CD4-positive, alpha-beta T cell treated with Interleukin-17A for 4 hours (primary cell): ENCODE measurements around the gene WDR74.
"Not testable (repeated sequence)": the region's sequence is repeated elsewhere in the genome, so short reads cannot be mapped to it uniquely, and the experiment has no call there.

Experiments used
- DNase-seq: peaks from one replicate; pipeline ENCODE4 v3.0.0-alpha.2; 2020; ENCODE audit warnings: mixed read lengths

Gene WDR74

GRCh38 chr11:62840721-62841360 is 1.5 kb upstream of the WDR74 start:
- DNase-seq, result peak; percentile 66

DNA sequence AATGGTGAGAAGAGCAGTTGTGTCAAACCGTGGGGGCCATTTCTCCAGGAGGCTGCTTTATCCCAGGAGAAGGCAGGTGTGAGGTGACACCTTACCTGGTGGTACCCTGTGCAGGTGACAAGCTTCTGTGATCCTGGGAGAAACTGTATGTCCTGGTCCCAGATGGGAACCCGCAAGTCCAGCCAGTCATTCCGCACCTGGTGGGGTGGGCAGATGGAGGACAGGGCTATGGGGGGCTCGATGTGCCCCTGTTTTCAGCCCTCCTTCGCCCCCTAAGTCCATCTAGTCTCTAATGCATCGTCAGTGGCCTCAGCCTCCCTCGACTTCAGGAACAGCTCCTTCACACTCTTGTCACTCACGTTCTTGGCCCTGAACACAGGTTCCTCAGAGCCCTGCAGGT is 4.1 kb downstream of the WDR74 start:
- no peak for DNase-seq

GRCh38 chr11:62832336-62833234 is 6.8 kb downstream of the WDR74 start, which contains the start of gene TEX54:
TEX54 (minus strand) TSS chr11:62832841.
- no peak for DNase-seq

DNA sequence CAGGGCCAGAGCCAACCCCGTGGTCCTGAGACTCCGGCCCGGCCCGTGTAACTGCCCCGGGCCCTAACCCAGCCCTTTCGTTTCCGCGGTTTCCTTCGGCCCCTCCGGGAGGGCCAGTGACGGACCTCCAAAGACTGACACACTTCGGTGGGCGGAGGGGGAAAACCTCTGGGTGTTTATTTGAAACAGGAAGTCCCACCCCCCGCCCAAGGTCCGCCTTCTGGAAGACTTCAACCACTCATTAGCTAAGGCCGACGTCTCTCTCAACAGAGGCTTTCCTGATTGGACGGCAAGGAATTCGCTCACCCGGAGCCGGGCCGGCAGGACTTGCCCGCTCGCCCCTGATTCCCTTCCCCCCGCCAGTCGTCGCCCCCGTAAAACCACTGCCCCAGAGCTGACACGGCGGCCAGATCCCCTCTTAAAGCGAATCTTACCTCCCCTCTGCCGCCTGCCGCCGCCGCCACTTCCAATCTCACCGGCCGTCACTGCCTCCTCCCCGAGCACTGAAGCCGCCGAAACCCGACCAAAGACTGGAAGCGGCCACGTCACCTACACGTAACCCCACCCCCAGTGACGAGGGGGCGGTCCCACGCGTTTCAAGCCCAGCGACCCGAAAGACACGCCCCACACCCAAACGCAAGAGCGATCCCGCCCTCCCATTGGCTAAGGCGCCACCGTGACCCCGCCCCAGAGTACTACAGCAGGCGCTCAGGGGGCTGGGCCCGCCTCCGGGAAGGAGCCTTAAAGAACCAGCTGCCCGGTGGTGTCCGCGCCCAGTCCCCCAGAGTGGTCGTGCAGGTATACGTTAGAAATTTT is 7.7 kb downstream of the WDR74 start, which contains the start of gene STX5:
Gene STX5, minus strand, starts transcription at position 532 of the 816 bp plus-strand sequence. CDS start 808 bp downstream, outside the sequence.
- peak; percentile 100 for DNase-seq

GRCh38 chr11:62830904-62831519 is 8.4 kb downstream of the WDR74 start:
- DNase-seq, result no peak

- not testable (repeated sequence) for DNase-seq
Measured at GRCh38 chr11:62828130-62828529, 11.3 kb downstream of the WDR74 start.

DNA sequence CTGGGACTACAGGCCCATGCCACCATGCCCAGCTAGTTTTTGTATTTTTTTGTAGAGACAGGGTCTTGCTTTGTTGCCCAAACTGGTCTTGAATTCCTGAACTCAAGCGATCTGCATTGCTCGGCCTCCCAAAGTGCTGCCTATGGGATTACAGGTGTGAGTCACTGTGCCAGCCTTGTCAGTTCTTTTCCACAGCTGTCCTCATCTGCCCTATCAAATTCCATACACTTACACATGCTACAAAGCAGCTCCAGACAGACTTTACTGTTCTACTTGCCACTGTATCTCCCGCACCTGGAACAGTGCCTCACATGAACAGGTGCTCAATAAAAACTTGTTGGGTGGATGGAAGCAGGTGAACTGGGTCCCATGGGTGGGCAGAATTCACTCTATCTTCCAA is 15.7 kb downstream of the WDR74 start:
- DNase-seq, result no peak

- DNase-seq, result no peak
Measured at GRCh38 chr11:62817129-62817528, 22.3 kb downstream of the WDR74 start.

GRCh38 chr11:62816557-62816956 is 22.8 kb downstream of the WDR74 start:
- no peak for DNase-seq

DNA sequence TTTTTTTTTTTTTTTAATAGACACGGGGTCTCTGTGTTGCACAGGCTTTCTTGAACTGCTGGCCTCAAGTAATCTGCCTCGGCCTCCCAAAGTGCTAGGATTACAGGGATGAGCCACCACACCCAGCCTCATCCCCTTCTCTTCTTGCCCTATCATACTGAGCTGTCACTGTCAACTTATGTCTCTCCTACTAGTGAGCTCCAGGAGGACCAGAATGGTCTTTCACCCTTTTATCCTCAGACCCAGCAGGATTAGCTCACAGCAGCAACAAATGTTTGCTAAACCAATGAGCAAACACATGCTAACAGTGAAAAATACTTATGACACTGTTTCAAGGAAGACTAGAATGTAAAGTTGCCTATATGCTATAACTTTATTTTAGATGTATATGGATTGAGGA is 27.7 kb downstream of the WDR74 start:
- DNase-seq, result no peak

DNA sequence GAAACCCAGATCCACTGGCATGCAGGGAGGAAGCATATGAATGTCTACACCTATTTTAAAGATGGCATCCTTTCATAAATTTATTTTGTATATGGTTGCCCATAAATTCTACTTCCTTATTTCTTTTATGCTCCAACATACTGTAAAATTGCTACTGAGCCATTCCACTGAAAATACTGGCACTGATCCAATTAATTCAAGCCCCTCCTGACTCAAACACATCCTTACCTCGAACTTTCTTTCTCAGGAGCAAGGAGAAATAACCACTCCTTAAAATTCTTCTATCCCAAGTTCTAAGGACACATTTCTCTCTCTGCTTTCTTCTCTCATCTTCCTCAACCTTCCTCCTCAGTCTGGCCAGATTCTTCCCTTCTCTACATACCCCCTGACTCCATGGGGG is 28.6 kb downstream of the WDR74 start:
- DNase-seq, result no peak

- no peak for DNase-seq
Measured at GRCh38 chr11:62806611-62807121, 32.7 kb downstream of the WDR74 start.

DNA sequence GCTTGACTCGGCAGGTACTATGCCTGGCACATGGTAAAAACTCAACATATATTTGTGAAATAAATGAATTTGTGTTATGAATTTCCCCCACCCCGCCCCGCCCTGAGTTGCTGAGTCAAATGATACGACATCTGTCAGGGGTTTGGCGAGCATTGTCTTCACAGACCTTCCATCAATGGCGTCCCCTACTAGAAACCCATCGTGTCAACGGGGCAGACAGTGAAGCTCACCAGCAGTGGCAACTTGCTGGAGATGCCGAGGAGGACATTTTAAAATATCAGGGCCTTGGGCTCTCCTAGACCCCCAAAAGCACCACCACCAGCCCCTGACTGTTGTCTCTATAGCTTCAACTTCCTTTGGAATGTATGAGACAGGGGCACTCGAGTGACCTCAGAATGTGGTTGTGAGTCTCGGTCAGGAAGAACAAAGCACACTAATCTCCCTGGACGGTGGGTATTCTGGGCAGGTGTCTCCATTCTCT is 33.4 kb downstream of the WDR74 start:
- peak; percentile 47 for DNase-seq

DNA sequence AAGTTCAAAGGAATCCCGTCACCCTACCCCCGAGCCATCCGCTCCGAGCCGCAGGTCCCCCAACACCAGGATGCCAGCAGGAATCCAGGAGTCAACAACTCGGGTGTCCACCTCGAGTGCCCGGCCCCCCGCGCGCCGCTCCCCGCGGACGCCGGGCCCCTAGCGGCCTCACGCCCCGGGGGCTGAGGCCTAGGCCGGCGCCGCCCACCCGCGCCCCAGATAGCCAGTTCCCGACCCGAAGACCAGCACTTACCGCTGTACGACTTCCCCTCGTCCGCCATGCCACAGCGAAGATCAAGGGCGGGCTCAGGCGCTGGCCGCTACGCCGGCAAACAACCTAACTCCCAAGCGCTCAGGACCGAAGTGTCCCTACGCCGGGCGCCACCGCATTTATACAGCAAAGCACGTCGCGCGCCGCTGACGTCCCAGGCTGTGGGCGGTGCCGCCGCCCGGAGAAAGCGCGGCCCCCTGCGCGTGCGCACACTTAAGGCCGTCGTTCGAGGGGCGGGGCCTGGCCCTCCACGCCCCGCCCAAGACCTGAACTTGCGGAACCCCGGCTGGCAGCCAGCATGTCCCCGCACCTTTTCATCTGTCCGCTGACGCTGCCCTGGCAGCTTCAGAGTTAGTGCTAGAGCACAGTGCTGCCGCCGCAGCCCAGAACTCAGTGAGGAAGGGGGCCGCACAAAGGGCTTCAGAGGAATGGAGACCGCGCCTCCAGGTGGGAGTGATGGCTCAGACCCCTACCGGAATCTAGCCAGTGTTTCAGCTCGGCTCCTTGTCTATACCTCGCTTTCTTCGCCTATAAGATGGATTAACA is 34.1 kb downstream of the WDR74 start, which contains the start of gene NXF1:
Gene NXF1, minus strand, starts transcription at position 365 of the 817 bp plus-strand sequence. Its CDS starts 84 bp downstream, at position 281.
- DNase-seq, result peak; percentile 96

DNA sequence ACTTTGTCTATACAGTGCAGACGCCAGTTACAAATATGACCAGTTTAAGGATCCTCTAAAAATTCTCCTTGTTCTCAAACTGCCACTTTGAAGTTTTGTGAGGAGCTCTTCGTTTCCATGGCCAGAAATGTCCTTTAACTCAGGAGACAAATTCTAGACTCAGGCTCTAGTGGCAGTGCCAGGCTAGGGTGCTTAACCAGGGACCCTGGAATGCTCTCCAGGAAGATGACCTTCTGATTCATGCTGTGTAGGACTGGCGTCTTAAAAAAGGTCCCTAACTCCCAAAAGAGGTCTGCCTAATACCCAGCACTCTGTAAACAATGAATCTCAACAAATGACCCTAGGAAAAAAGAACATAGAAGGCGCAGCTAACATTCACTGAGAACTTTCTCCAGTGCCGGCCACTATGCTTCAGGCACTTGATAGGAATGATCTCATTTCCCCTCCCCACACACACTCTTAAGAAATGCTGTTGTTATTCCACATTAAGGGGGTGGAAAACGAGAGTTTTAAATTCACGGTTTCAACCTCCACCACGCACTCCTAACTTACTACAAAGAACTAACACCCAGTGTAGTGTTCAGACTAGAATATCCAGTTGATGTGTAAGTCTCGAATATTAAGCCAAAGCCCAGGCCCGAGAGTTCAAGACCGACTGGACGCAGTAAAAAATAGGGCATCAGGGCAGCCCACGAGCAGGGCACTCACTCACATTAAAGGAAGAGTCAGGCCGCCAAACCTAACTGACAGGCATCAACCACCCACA is 34.9 kb downstream of the WDR74 start:
- no peak for DNase-seq

GRCh38 chr11:62801071-62801470 is 38.3 kb downstream of the WDR74 start:
- DNase-seq, result no peak

DNA sequence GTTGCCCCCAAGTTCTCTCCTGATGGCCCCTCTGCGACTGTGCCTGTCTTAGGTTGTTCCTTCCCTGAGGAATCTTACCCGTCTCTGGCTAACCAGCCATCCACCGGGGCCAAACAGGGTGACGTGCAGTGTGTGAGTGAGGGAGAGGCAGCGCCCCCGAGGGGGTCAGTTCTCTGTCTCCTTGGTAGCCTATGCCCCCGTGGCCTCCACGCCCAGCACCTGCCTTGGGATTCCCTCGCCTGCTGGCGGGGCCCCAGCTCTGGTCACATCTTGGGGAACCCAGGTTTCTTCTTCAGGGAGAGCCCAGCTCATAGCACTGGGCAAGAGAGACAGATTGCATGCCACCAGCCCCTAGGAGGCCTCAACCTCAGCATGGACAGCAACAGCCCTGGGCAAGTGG is 39.9 kb downstream of the WDR74 start:
- no peak for DNase-seq

- DNase-seq, result no peak
Measured at GRCh38 chr11:62796281-62796680, 43.1 kb downstream of the WDR74 start.

- no peak for DNase-seq
Measured at GRCh38 chr11:62794201-62794775, 45.1 kb downstream of the WDR74 start.

GRCh38 chr11:62792202-62792575 is 47.2 kb downstream of the WDR74 start:
- no peak for DNase-seq
